Activated CD4-positive, alpha-beta T cell treated with anti-CD3 and anti-CD28 coated beads, Interleukin-2, Interleukin-6, amounts not matched to agents 100 ng/mL and 50 ng/mL, durations not matched to agents 16 hours and 8 hours (primary cell): Measurements from ENCODE around the gene ZNF620.
A peak's percentile ranks its signal among the peaks of the same experiment; 100 is the strongest.
"Not testable (repeated sequence)": the region's sequence is repeated elsewhere in the genome, so short reads cannot be mapped to it uniquely, and the experiment has no call there.

ENCODE experiments used
- DNase-seq: peaks from one replicate; pipeline ENCODE4 v3.0.0-alpha.2; 2020

Gene ZNF620

DNA sequence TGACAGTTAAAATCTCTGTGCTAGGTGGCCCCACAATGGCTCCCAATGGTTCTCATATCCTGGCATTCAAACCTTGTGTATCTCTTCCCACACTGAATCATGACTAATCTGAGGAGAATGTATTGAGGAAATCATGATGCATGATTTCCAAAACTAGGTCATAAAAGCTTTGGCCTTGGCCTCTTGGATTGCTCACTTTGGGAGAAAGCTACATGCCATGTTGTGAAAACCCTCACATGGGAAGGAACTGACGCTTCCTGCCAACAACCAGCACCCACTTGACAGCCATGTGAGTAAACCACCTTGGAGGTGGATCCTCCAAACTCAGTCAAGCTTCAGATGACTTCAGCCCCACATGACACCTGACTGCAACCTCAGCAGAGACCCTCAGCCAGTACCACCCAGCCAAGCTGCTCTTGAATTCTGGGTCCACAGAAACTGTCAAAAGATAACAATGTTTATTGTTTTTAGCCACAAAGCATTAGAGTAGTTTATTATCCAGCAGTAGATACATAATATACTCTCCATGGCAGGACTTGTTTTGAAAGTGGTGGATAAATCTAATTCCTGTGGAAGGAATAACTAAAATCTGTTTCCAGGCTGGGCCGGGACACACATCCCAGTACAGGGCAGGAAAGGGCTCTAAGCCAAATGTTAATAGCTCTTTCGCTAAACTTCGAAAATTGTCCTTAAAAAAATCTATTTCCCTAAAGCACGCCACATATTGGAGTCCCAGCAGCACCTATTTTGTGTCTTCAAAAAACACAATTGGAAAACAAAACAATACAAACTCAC is 1.0 kb upstream of the ZNF620 start:
- DNase-seq = peak; percentile 10

- DNase-seq = no peak
Measured at GRCh38 chr3:40511031-40511718, 5.3 kb downstream of the ZNF620 start.

DNA sequence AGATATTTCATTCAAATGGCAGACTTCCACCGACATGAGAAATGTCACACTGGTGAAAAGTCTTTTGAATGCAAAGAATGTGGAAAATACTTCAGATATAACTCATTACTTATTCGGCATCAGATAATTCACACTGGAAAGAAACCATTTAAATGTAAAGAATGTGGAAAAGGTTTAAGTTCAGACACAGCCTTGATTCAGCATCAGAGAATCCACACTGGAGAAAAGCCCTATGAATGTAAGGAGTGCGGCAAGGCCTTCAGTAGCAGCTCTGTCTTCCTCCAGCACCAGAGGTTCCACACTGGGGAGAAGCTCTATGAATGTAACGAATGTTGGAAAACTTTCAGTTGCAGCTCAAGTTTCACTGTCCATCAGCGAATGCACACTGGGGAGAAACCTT is 10.4 kb downstream of the ZNF620 start:
- no peak for DNase-seq

DNA sequence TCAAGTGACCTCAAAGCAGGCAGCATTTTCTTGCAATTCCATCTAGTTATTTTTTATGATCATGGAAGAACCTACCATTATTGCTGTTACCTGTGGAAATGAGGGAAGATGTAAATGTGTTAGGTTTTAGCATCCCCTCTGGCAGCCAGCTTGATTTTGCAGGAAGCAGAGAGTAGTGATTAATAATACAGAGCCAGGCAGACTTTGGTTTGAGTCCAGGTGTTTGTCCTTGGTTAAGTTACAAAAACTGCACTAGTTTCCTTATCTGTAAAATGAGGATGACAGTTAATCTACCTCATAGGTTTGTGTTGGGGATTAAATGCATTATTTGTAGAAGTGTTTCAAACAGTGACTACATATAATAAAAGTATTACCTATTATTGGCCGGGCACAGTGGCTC is 12.2 kb downstream of the ZNF620 start:
- DNase-seq = no peak

DNA sequence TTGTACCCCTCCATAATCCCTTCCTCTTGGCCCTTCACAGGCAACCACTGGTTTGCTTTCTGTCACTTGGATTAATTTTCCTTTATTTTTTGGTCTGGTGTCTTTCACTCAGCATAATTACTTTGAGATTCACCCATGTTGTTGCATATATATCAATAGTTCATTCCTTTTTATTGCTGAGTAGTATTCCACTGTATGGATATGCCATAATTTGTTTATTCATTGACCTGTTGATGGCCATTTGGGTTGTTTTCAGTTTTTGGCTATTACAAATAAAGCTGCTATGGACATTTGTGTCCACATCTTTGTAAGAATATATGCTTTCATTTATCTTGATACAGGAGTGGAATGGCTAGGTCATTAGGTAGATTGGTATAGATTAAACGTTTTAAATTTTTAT is 13.0 kb downstream of the ZNF620 start:
- no peak for DNase-seq

DNA sequence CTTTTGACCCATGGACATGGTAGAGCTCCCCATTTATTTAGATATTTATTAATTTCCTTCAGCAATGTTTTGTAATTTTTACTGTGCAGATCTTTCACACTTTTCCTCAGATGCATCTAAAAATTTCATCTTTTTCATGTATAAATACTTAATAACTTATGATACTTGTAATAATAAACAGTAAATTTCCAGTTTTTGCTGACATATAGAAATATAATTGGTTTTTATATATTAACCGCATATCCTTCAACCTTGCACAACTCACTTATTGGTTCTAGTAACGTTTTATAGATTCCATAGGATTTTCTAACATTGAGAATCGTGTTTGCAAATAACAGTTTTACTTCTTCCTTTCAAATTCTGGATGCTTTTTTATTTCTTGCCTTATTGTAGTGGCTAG is 15.4 kb downstream of the ZNF620 start:
- no peak for DNase-seq

DNA sequence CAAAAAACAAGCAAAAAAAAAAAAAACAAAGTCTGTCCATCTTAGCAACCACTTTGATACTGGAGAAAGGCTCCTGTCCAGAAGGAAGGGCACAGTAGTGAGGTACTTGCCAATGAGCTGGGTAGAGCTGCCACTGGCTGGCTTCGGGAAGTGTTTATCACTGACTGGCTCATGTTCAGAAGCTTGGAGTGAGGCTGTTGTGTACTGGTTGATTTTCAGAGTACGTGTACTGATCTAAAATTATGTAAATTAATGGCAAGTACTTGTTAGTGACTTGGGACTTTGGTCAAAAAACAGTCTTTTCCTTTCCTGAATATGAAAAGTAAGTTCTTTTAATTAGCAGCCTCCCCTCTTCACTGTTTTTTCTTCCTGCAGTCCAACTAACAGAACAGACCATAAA is 17.9 kb downstream of the ZNF620 start:
- no peak for DNase-seq

- no peak for DNase-seq
Measured at GRCh38 chr3:40524222-40524567, 18.4 kb downstream of the ZNF620 start.

- peak; percentile 90 for DNase-seq
Measured at GRCh38 chr3:40524568-40525285, 18.9 kb downstream of the ZNF620 start, which contains the start of gene ZNF621. Gene ZNF621 (plus strand): TSS chr3:40524960. CDS start chr3:40525841, 881 bp downstream.

GRCh38 chr3:40528426-40528825 is 22.6 kb downstream of the ZNF620 start:
- DNase-seq = no peak

DNA sequence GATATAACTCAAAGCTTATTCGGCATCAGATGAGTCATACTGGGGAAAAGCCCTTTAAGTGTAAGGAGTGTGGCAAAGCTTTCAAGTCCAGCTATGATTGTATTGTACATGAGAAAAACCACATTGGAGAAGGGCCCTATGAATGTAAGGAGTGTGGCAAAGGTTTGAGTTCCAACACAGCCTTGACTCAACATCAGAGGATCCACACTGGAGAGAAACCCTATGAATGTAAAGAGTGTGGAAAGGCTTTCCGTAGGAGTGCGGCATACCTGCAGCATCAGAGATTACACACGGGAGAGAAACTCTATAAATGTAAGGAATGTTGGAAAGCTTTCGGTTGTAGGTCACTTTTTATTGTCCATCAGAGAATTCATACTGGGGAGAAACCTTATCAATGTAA is 26.4 kb downstream of the ZNF620 start:
- DNase-seq = no peak

DNA sequence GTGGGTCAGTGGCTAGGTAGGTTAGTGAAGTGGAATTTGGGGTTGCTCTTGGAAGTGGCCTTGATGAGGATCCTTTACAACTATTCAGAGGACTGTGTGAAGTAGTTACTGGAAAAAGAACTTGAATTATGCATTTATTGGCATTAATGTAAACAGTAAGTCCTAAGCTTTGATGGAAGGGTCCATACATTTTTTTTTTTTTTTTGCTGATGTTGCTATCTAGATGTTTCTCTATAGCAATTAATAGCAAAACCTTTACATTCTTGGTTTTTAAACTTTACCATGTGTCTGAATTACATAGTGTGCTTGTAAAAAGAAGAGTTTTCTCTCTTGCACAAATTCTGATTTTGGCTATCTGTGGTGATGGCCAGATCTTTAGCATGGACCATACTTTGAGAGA is 28.4 kb downstream of the ZNF620 start:
- DNase-seq = no peak

DNA sequence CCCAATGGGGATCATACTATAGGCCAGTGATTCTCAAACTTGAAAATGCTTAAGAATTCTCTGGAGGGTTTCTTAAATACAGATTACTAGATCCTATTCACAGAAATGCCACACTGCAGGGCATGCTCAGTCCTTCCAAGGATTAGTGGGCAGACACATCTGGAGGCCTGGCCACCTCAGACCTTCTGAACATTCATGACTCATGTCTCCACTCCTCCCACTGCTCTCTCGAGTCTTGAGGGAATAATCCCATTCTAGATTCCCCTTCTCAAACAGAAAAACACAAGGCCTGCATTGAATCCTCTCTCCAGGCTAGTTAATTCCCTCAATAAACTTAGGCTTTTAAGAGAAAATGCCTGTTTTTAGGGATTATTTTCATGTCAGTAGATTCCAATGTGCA is 41.0 kb downstream of the ZNF620 start:
- no peak for DNase-seq

GRCh38 chr3:40550167-40550566 is 44.3 kb downstream of the ZNF620 start:
- no peak for DNase-seq

DNA sequence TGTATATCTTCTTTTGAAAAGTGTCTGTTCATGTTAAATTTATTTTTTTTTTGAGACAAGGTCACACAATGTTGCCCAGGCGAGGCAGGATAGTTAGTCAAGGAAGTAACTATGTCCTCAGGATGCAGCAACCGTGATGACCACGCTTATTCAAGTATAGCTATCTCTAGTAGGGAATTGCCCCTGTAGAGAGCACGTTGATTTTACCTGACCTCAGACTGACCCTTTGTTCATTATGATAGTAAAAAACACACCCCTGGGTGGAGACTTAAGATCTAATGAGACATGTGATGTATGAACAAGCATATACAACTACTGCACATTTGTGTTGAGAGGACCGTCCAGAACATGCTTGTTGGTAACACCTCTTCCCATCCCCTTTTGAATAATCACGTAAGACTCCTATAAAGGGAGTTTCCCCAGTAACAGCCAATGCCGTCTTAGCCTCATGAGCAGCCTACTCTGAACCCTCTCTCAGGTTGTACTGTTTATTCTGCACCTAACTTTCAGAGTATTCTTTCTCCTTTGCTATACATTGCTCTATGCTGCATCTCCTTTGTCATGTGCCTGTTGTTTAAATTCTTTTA is 51.8 kb downstream of the ZNF620 start:
- no peak for DNase-seq

DNA sequence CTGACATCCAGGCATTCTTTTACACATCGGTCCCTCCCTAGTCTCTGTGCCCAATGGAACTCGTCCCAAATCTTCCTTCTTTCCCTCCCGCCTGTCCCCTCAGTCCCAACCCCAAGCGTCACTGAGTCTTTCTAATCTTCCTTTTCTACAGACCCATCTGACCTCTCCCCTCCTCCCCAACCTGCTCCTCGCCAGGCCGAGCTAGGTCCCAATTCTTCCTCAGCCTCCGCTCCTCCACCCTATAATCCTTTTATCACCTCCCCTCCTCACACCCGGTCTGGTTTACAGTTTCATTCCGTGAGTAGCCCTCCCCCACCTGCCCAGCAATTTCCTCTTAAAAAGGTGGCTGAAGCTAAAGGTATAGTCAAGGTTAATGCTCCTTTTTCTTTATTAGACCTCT is 56.6 kb downstream of the ZNF620 start:
- DNase-seq = not testable (repeated sequence)

DNA sequence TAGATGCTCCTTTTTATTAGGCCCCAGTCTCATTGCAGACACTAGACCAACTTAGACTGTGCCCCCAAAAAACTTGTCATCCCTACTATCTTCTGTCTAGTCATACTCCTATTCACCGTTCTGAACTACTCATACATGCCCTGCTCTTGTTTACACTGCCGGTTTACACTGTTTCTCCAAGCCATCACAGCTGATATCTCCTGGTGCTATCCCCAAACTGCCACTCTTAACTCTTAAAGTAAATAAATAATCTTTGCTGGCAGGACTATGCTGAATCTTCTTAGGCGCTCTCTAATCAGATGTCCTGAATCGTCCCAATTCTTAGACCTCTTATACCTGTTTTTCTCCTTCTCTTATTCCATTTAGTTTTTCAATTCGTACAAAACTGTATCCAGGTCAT is 59.8 kb downstream of the ZNF620 start:
- not testable (repeated sequence) for DNase-seq

GRCh38 chr3:40566694-40567093 is 60.9 kb downstream of the ZNF620 start:
- DNase-seq = no peak
